Measurements from ENCODE around the gene NUDT3. TPM values are rescaled to one million over a fixed set of nuclear protein-coding genes. Genes with fewer than 3 reads are reported as not detected.

NUDT3 gene
- total and polyA plus RNA-seq, 9 of the 15 experiments (the other 6 are each of a cell fraction or from before 2014, with no cell fraction given) = 5.4 to 81.2 (median 56.4) TPM

GRCh38 chr6:34339432-34339831, 53.0 kb downstream of the NUDT3 start:
- H3K79me2 ChIP-seq (ENCODE audit: control insufficient read depth, insufficient read depth, low read length) = peaks cover 87% of the 10 kb centered on the region
- TF ChIP-seq ZNF232 (CRISPR knock-in tag; IDR thresholded peaks at IDR 0.05) (no peak), TFAP4 (CRISPR knock-in tag; IDR thresholded peaks at IDR 0.05; ENCODE audit: borderline replicate concordance) (no peak), PCBP2 (IDR thresholded peaks at IDR 0.05; ENCODE audit: low read depth, low read length, poor library complexity, severe bottlenecking) (no peak), PHF21A (IDR thresholded peaks at IDR 0.05; ENCODE audit: borderline replicate concordance, low read depth) (no peak), EP300 (IDR thresholded peaks at IDR 0.05; ENCODE audit: low read length) (no peak), ZBTB12 (CRISPR knock-in tag; IDR thresholded peaks at IDR 0.05) (no peak), SMARCC2 (IDR thresholded peaks at IDR 0.05; ENCODE audit: low read depth) (no peak), C11orf30 (IDR thresholded peaks at IDR 0.05; ENCODE audit: low read depth) (no peak), IRF9 (tag; IDR thresholded peaks at IDR 0.05) (no peak)
- ChIA-PET CTCF (ENCODE audit: low intra/inter-chr PET ratio) (no interaction called here), POLR2A (interaction anchor here (1.5 to 5.4 kb wide), 2 partner anchors 12 to 13 kb away, joined by 4 to 27 read pairs; no protein-coding TSS in a partner anchor)
- FAIRE-seq = no peak
- no TSS peak for BruUV-seq (replicated peaks)
- H3K36me3 ChIP-seq (ENCODE audit: control insufficient read depth, insufficient read depth, low read length) = peaks cover 61% of the 10 kb centered on the region
- no peak overlapping the region for H3K9ac ChIP-seq (ENCODE audit: insufficient read depth in 1 of 2, low read depth in 2 of 2, low read length in 2 of 2)
- no peaks in the 10 kb centered on the region for H3K27me3 ChIP-seq (ENCODE audit: control insufficient read depth in 2 of 2, insufficient read depth in 2 of 2, low read length in 2 of 2)
- intact Hi-C loops (cut with micrococcal nuclease) (no loop called here), in situ Hi-C loops (cut with MboI) (no loop called here)
- H3K9me3 ChIP-seq (replicated peaks; ENCODE audit: control insufficient read depth, insufficient read depth, low read depth, low read length) = no peaks in the 10 kb centered on the region
- H2AFZ ChIP-seq (ENCODE audit: low read depth, low read length) = no peak overlapping the region
- ATAC-seq = no peak
- no peaks in the 10 kb centered on the region for H3K9me1 ChIP-seq (ENCODE audit: control insufficient read depth, insufficient read depth, low read length)
- no peak for DNase-seq (ENCODE audit: extremely low read depth in 1 of 4, low spot score in 3 of 4)
- H4K20me1 ChIP-seq (replicated peaks; ENCODE audit: control insufficient read depth, insufficient read depth, low read length) = peaks cover 14% of the 10 kb centered on the region
- no peak overlapping the region for H3K4me2 ChIP-seq (ENCODE audit: insufficient read depth, low read length)
- H3K4me3 ChIP-seq = no peak overlapping the region
- peaks cover 0 to 14% of the 10 kb centered on the region in 2 experiments; a peak in 2 of 5 replicates for H3K4me1 ChIP-seq (replicated peaks in 1 of 2; ENCODE audit: control insufficient read depth in 2 of 2, insufficient read depth in 2 of 2, low read length in 2 of 2)
- 12% methylated on average over 1 of the region's 1 CpG for WGBS (ENCODE audit: insufficient coverage, low coverage, missing lambda C conversion rate)
- H3K27ac ChIP-seq (ENCODE audit: extremely low read depth, low read depth, low read length) = no peak overlapping the region
